ENCODE measurements around the gene ENPEP.

ENPEP gene

GRCh38 chr4:110610940-110611831, 135.2 kb downstream of the ENPEP start:
- no peak for DNase-seq

GRCh38 chr4:110611968-110612447, 136.1 kb downstream of the ENPEP start:
- DNase-seq = no peak

- no peak for DNase-seq
Observed at GRCh38 chr4:110612631-110613269, 136.8 kb downstream of the ENPEP start.

- DNase-seq = no peak
Observed at GRCh38 chr4:110613745-110614144, 137.8 kb downstream of the ENPEP start.

- no peak for DNase-seq
Observed at GRCh38 chr4:110614173-110614963, 138.4 kb downstream of the ENPEP start.
